ENCODE measurements around the gene AKAP8.
A peak's percentile ranks its signal among the peaks of the same experiment; 100 is the strongest.
"Not testable (repeated sequence)": the region's sequence is repeated elsewhere in the genome, so short reads cannot be mapped to it uniquely, and the experiment has no call there.

Gene AKAP8

DNA sequence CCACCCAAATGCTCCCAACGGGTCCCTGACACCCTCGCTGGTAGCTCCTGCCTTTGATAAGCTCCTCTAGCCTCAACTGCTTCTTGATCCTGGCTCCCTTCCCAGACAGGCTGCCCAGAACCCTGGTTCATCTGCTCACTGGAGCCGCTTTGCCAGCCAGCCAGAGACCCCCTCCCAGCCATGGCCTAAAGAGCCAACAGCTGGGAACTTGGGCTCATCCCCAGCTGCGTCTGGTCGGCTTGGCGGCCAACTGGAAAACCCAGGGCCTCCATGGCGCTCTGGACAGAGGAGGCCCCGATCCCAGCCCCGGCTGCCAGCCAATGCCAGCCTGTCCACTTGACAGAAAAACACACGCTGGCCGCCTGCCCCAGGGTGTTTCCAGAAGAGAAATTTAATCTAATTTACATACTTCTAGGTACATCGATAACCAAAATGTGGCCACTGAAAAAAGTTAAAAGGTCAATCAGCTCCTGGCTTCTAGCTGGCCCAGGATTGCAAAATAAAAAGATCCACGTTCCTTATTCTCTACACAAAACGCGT lies 42.2 kb upstream of the AKAP8 start:
- Histone ChIP-seq H3K27me3 (ENCODE audit: control insufficient read depth, insufficient read depth, low read length) (no peaks in the 10 kb centered on the region), H3K4me3 (ENCODE audit: low read depth, low read length) (no peak overlapping the region), H3K9ac (ENCODE audit: low read length) (no peak overlapping the region), H3K9me3 (ENCODE audit: control insufficient read depth, insufficient read depth, low read depth, low read length) (0 out of 2 replicates have a peak, but pooled peaks cover 6% of the 10 kb centered on the region), H3K36me3 (ENCODE audit: control insufficient read depth, insufficient read depth, low read length) (peaks cover 47% of the 10 kb centered on the region), H3K4me1 (ENCODE audit: control insufficient read depth, insufficient read depth, low read length) (peaks cover 12% of the 10 kb centered on the region; the same call in 1 of the 2 replicates), H3K27ac (ENCODE audit: low read depth, low read length) (no peak overlapping the region)

DNA sequence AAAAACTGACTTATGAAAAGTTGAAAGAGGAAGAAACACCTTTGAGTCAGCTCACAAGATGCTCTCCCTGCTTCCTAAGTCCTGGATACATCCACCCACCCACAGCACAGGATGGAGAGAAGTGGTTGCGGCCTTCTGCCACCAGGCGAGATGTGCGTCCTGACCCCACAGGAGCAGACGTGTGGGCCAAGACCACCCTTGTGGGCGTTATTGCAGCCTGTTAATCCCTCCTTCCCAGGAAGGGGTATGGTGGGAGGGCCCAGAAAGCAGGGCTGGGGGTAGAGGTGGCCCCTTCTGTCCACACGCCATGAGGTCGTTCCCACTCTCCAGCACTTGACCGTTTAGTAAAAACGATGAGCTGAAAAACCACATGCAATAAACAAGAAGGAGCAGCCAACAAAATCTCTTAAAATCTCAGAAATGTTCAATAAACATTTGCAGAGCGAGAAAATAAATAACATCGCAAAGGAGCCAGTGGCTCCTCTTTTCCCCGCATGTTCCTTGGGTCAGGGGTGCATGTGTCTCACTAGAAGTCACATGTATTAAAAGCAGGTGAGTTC lies 41.6 kb upstream of the AKAP8 start:
- peaks cover 12% of the 10 kb centered on the region; the same call in 1 of the 2 replicates for H3K4me1 ChIP-seq (ENCODE audit: control insufficient read depth, insufficient read depth, low read length)
- H3K9ac ChIP-seq (ENCODE audit: low read length) = no peak overlapping the region
- H3K9me3 ChIP-seq (ENCODE audit: control insufficient read depth, insufficient read depth, low read depth, low read length) = 0 out of 2 replicates have a peak, but pooled peaks cover 6% of the 10 kb centered on the region
- no peak overlapping the region for H3K4me3 ChIP-seq (ENCODE audit: low read depth, low read length)
- peaks cover 46% of the 10 kb centered on the region for H3K36me3 ChIP-seq (ENCODE audit: control insufficient read depth, insufficient read depth, low read length)
- no peaks in the 10 kb centered on the region for H3K27me3 ChIP-seq (ENCODE audit: control insufficient read depth, insufficient read depth, low read length)
- no peak overlapping the region for H3K27ac ChIP-seq (ENCODE audit: low read depth, low read length)

DNA sequence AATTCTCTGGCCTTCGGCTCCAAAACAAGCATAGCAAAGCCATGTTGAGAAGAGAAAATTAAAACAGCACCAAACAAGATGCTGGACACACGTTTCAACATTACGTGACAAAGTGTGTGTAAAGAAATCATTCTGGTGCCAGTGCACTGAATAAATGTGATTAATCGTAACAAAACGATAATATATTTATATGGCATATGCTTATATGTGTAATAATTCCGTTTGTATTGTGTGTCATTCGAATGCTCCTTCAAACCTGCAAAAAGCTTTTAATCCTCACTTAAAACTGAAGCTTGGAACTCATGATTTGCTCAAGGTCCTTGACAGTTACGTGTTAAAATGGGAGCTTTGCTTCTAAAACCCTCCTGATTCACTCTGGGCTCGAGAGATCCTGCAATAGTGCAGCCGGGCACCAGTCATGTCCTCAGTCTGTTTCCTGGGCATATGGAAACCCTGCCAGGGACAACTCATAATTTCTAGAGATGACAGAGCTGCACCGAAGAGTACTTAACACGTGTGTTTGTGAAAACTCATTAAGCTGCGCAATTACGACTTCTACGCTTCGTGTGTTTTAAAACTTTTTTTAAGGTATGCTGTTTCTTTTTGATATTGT lies 39.9 kb upstream of the AKAP8 start:
- Histone ChIP-seq H3K9ac (ENCODE audit: low read length) (no peak overlapping the region), H3K9me3 (ENCODE audit: control insufficient read depth, insufficient read depth, low read depth, low read length) (0 out of 2 replicates have a peak, but pooled peaks cover 6% of the 10 kb centered on the region), H3K27me3 (ENCODE audit: control insufficient read depth, insufficient read depth, low read length) (no peaks in the 10 kb centered on the region), H3K4me1 (ENCODE audit: control insufficient read depth, insufficient read depth, low read length) (peaks cover 12% of the 10 kb centered on the region; the same call in 1 of the 2 replicates), H3K4me3 (ENCODE audit: low read depth, low read length) (peak overlapping the region; percentile 47), H3K36me3 (ENCODE audit: control insufficient read depth, insufficient read depth, low read length) (peaks cover 41% of the 10 kb centered on the region), H3K27ac (ENCODE audit: low read depth, low read length) (no peak overlapping the region)

DNA sequence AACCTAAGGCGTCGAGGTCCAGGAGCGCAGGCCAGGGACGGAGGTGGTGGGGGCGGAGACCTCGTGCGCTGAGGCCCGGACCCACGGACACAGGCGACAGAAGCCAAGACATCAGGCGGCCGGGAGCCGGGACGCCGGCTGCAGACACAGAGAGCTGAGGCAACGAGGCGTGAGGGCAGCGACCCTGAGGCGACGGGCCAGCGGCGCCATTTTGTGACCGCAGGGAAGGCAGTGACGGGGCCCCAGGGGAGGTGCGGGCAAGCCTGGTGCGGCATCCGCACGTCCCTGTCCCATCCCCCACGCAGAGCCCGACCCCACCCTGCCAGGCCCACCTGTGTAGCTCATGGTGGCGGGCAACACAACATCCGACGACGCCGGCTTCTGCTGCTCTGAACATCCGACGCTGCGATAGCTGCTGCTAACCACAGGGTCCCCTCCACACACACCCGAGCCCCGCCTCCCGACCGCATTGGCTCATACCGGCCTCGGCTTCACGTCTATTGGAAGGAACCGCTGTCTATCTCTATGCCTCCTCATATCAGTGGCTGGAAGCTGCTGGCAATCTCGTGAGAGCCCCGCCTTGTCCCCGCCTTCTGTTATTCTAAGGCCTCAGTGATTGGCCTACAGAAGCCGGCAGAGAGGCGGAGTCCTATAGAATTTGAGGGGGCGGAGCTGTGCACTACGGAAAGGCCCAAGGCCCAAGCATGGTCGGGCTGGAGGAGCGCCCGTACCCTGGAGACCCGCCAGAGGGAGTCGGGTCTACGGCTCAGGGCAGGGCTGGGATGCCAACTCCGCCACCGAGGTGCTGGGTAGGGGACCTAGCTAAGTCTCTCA lies 39.2 kb upstream of the AKAP8 start, which contains the start of gene AKAP8L:
Gene AKAP8L, minus strand, starts transcription at position 410 of the 834 bp plus-strand sequence. Its CDS starts 65 bp downstream, at position 345.
- 0 out of 2 replicates have a peak, but pooled peaks cover 6% of the 10 kb centered on the region for H3K9me3 ChIP-seq (ENCODE audit: control insufficient read depth, insufficient read depth, low read depth, low read length)
- no peaks in the 10 kb centered on the region for H3K27me3 ChIP-seq (ENCODE audit: control insufficient read depth, insufficient read depth, low read length)
- peak within 1 kb of the TSS; percentile 99 for H3K9ac ChIP-seq (ENCODE audit: low read length)
- H3K36me3 ChIP-seq (ENCODE audit: control insufficient read depth, insufficient read depth, low read length) = peaks cover 34% of the 10 kb centered on the region
- peaks cover 12% of the 10 kb centered on the region for H3K4me1 ChIP-seq (ENCODE audit: control insufficient read depth, insufficient read depth, low read length)
- H3K4me3 ChIP-seq (ENCODE audit: low read depth, low read length) = peak within 1 kb of the TSS; percentile 94
- peak within 1 kb of the TSS; percentile 83 for H3K27ac ChIP-seq (ENCODE audit: low read depth, low read length)

DNA sequence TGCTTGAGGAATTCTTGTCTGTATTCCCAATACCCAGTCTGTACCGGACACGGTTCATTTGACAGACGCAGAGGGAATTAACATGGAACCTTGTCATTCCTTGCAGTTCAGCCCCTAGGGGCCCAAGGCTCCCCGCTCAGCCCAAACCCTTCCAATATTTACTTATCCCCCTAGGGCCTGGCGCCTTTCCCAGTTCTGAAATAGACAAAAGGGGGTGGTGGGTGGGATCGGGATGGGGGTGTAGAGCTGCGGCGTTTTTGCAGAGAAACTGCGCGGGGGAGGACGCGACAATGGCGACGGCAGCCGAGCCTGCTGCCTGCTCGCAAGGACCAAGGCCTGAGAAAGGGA lies 38.6 kb upstream of the AKAP8 start:
- peak overlapping the region; percentile 83 for H3K27ac ChIP-seq (ENCODE audit: low read depth, low read length)
- H3K9me3 ChIP-seq (ENCODE audit: control insufficient read depth, insufficient read depth, low read depth, low read length) = 0 out of 2 replicates have a peak, but pooled peaks cover 2% of the 10 kb centered on the region
- peak overlapping the region; percentile 94 for H3K4me3 ChIP-seq (ENCODE audit: low read depth, low read length)
- H3K9ac ChIP-seq (ENCODE audit: low read length) = peak overlapping the region; percentile 99
- H3K27me3 ChIP-seq (ENCODE audit: control insufficient read depth, insufficient read depth, low read length) = no peaks in the 10 kb centered on the region
- peaks cover 28% of the 10 kb centered on the region for H3K36me3 ChIP-seq (ENCODE audit: control insufficient read depth, insufficient read depth, low read length)
- peaks cover 16% of the 10 kb centered on the region for H3K4me1 ChIP-seq (ENCODE audit: control insufficient read depth, insufficient read depth, low read length)

DNA sequence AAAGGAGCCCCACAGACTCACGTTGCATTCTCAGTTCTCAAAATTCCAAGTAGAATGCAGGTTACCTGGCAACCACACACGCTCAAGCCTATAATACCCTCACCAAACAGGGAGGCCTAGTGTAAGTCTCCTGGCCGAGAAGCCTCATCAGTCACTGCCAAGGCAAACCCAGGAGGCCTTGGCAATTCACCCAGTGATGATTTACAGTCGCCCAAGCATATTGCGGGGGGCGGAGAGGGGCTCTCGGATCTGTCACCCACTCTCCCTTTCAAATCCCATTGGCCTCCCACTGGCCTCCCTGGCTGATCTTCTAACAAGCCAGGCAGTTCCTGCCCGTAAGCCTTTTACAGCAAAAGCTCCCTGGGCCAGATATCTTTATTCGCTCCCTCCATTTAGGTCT lies 38.1 kb upstream of the AKAP8 start:
- Histone ChIP-seq H3K9ac (ENCODE audit: low read length) (peak overlapping the region; percentile 99), H3K27me3 (ENCODE audit: control insufficient read depth, insufficient read depth, low read length) (no peaks in the 10 kb centered on the region), H3K27ac (ENCODE audit: low read depth, low read length) (peak overlapping the region; percentile 83; the same call in 1 of the 2 replicates), H3K4me3 (ENCODE audit: low read depth, low read length) (peak overlapping the region; percentile 94), H3K9me3 (ENCODE audit: control insufficient read depth, insufficient read depth, low read depth, low read length) (no peaks in the 10 kb centered on the region), H3K4me1 (ENCODE audit: control insufficient read depth, insufficient read depth, low read length) (peaks cover 16% of the 10 kb centered on the region), H3K36me3 (ENCODE audit: control insufficient read depth, insufficient read depth, low read length) (peaks cover 23% of the 10 kb centered on the region)

DNA sequence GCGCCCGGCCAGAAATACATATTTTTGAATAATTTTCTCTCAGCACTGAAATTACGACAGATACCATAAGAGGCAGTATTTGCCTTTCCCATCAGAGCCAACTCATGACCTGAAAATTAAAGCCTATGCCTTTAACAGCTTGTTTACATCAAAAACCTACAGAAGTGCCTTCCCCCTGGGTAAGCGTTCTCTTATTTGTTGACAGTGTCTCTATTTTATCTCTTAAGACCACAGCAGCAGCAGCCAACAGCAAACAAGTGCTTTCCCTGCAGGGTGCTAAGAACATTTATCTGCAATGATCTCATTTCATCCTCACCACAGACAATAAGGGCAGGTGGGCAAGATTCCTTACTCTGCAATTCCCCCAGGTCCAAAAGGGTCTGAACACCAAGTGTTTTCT lies 33.2 kb upstream of the AKAP8 start:
- Histone ChIP-seq H3K27ac (ENCODE audit: low read depth, low read length) (no peak overlapping the region), H3K9me3 (ENCODE audit: control insufficient read depth, insufficient read depth, low read depth, low read length) (no peaks in the 10 kb centered on the region), H3K27me3 (ENCODE audit: control insufficient read depth, insufficient read depth, low read length) (no peaks in the 10 kb centered on the region), H3K4me3 (ENCODE audit: low read depth, low read length) (no peak overlapping the region), H3K36me3 (ENCODE audit: control insufficient read depth, insufficient read depth, low read length) (peaks cover 39% of the 10 kb centered on the region), H3K4me1 (ENCODE audit: control insufficient read depth, insufficient read depth, low read length) (peaks cover 13% of the 10 kb centered on the region), H3K9ac (ENCODE audit: low read length) (no peak overlapping the region)

DNA sequence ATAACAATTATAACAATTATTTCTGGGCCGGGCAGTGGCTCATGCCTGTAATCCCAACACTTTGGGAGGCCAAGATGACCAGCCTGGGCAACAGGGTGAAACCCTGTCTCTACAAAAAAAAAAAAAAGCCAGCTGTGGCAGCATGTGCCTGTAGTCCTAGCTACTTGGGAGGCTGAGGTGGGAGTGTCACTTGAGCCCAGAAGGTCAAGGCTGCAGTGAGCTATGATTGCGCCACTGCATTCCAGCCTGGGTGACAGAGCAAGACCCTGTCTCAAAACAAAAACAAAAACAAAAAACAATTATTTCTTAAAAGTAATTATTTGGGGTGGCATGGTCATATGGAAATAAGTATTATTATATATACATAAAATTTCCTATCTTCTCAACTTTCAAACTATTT lies 31.8 kb upstream of the AKAP8 start:
- H3K4me1 ChIP-seq (ENCODE audit: control insufficient read depth, insufficient read depth, low read length); H3K9me3 ChIP-seq (ENCODE audit: control insufficient read depth, insufficient read depth, low read depth, low read length); H3K4me3 ChIP-seq (ENCODE audit: low read depth, low read length); H3K27me3 ChIP-seq (ENCODE audit: control insufficient read depth, insufficient read depth, low read length); H3K9ac ChIP-seq (ENCODE audit: low read length); H3K27ac ChIP-seq (ENCODE audit: low read depth, low read length): not testable (repeated sequence)
- peaks cover 36% of the 10 kb centered on the region for H3K36me3 ChIP-seq (ENCODE audit: control insufficient read depth, insufficient read depth, low read length)

DNA sequence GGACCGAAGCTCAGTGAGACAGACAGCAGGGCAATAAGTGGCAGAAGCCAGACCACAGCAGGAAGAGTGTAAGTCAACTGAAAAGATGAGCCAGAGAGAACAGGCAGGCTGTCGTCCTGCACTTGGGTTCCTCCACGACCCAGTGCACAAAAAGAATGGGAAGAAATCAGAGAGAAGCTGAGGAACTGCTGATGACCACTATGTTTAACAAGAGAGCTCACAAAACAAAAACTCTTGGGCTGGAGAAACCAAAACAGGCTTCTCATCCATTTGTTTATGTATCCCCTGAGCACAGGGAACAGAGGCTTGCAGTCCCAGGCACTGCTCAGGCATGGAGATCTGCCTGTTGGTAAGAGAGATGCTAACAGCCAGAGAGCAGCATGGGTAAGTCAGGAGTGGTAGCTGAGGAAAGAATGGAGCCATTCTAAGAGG lies 25.2 kb upstream of the AKAP8 start:
- Histone ChIP-seq H3K27me3 (ENCODE audit: control insufficient read depth, insufficient read depth, low read length) (no peaks in the 10 kb centered on the region), H3K9me3 (ENCODE audit: control insufficient read depth, insufficient read depth, low read depth, low read length) (no peaks in the 10 kb centered on the region), H3K9ac (ENCODE audit: low read length) (no peak overlapping the region), H3K4me1 (ENCODE audit: control insufficient read depth, insufficient read depth, low read length) (no peaks in the 10 kb centered on the region), H3K27ac (ENCODE audit: low read depth, low read length) (no peak overlapping the region), H3K36me3 (ENCODE audit: control insufficient read depth, insufficient read depth, low read length) (peaks cover 72% of the 10 kb centered on the region), H3K4me3 (ENCODE audit: low read depth, low read length) (no peak overlapping the region)

DNA sequence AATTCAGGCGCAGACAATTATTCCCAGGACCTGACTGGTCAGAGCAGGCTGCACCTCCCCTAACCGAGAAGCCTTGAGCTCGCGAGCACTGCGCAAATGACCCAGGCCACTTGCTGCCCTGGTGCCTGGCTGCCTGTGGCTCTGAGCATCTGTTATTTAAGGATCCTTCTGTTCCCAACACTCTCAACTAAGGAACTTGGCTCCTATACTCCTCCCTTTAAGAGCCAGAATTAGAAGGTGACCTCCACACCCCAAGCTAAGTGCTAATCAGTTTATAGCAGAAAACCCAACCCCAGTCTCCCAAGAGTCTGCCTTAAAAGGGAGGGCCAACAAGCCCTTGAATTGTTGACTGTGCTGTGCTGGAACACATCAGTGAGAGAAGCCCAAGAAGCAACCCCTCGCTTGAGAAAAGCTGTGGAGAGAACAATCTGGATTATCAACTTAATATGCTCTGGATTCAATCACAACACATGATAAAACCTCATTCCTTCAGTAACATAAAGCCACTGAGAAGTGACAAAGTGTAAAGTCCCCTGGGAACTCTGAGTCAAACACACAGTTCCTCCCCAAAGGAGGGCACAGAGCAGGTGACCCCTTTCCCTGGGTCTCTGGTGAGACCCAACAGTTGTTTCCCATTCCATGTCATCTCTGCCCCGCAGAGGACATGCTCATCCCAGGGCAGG lies 24.7 kb upstream of the AKAP8 start:
- no peak overlapping the region for H3K27ac ChIP-seq (ENCODE audit: low read depth, low read length)
- no peaks in the 10 kb centered on the region for H3K4me1 ChIP-seq (ENCODE audit: control insufficient read depth, insufficient read depth, low read length)
- peaks cover 72% of the 10 kb centered on the region for H3K36me3 ChIP-seq (ENCODE audit: control insufficient read depth, insufficient read depth, low read length)
- no peak overlapping the region for H3K9ac ChIP-seq (ENCODE audit: low read length)
- no peak overlapping the region for H3K4me3 ChIP-seq (ENCODE audit: low read depth, low read length)
- no peaks in the 10 kb centered on the region for H3K9me3 ChIP-seq (ENCODE audit: control insufficient read depth, insufficient read depth, low read depth, low read length)
- H3K27me3 ChIP-seq (ENCODE audit: control insufficient read depth, insufficient read depth, low read length) = no peaks in the 10 kb centered on the region
